IMR-90 (cell line): ENCODE measurements around the gene CCNA2. TPM values are rescaled to one million over a fixed set of nuclear protein-coding genes. Genes with fewer than 3 reads are reported as not detected.

Experiments used
- ATAC-seq: fragments of 200-7000 bp; cut with Tn5 transposase; 2 replicates; pipeline ENCODE4 v1.9.1; 2020; ENCODE audit warnings: low read depth, mild to moderate bottlenecking, moderate library complexity
- BruUV-seq: library from RNA; stranded (reverse); fragments of 400-500 nt; replicated peaks from 2 replicates; lab custom pipeline; 2021; lab: Mats Ljungman, UMichigan
- CTCF ChIA-PET: fragments of 300-600 bp; formaldehyde crosslinking; extraction: SDS; loops from one replicate; lab custom pipeline; 2021; ENCODE audit warnings: antibody characterized with exemption; lab: Yijun Ruan, JAX
- POLR2A ChIA-PET: fragments of 300-600 bp; sonication (Branson Sonifier 250); formaldehyde crosslinking; loops from one replicate; lab custom pipeline; 2022; ENCODE audit warnings: antibody characterized with exemption; ENCODE audit not compliant: unreplicated experiment; lab: Charles Lee
- DNase-seq: peaks from one replicate; pipeline ENCODE4 v3.0.0; 2013
- H2AFZ ChIP-seq: replicated peaks from 2 replicates; pipeline ENCODE3; 2013; ENCODE audit warnings: low read length, mild to moderate bottlenecking; ENCODE audit not compliant: poor library complexity
- H2AK5ac ChIP-seq: 2 replicates; pipeline ENCODE4 v1.6.1; 2013; ENCODE audit warnings: low read depth, low read length, inconsistent platforms
- H2AK9ac ChIP-seq: replicated peaks from 2 replicates; pipeline ENCODE3; 2013; ENCODE audit warnings: mild to moderate bottlenecking, low read depth, low read length, moderate library complexity; ENCODE audit not compliant: poor library complexity
- H2BK120ac ChIP-seq: 2 replicates; pipeline ENCODE4 v1.6.1; 2013; ENCODE audit warnings: low read depth, low read length, inconsistent platforms
- H2BK15ac ChIP-seq: 3 replicates; pipeline ENCODE4 v1.6.1; 2013; ENCODE audit warnings: low read depth, low read length, inconsistent platforms
- H2BK20ac ChIP-seq: 2 replicates; pipeline ENCODE4 v1.6.1; 2013; ENCODE audit warnings: low read depth, mild to moderate bottlenecking, inconsistent platforms, low read length, moderate library complexity
- H2BK5ac ChIP-seq: 2 replicates; pipeline ENCODE4 v1.6.1; 2013; ENCODE audit warnings: mild to moderate bottlenecking, low read depth, low read length, inconsistent platforms; ENCODE audit not compliant: poor library complexity, severe bottlenecking
- H3K14ac ChIP-seq: replicated peaks from 2 replicates; pipeline ENCODE4 v1.6.1; 2013; ENCODE audit warnings: low read depth, low read length, inconsistent platforms
- H3K18ac ChIP-seq: 2 replicates; pipeline ENCODE4 v1.6.1; 2013; ENCODE audit warnings: low read depth, low read length, control low read depth
- H3K23ac ChIP-seq: 2 replicates; pipeline ENCODE4 v1.6.1; 2013; ENCODE audit warnings: low read depth, low read length, inconsistent platforms
- H3K27ac ChIP-seq: 2 replicates; pipeline ENCODE4 v1.5.1; 2013; ENCODE audit warnings: mild to moderate bottlenecking, control low read depth, low read length; ENCODE audit not compliant: insufficient read depth
- H3K27me3 ChIP-seq: 2 replicates; pipeline ENCODE4 v1.6.1; 2013; ENCODE audit warnings: low read length; ENCODE audit not compliant: control insufficient read depth, insufficient read depth
- H3K36me3 ChIP-seq: 2 replicates; pipeline ENCODE4 v1.6.1; 2013; ENCODE audit warnings: low read length, mixed read lengths; ENCODE audit not compliant: control insufficient read depth, insufficient read depth
- H3K4ac ChIP-seq: 2 replicates; pipeline ENCODE4 v1.6.1; 2013; ENCODE audit warnings: low read depth, low read length, inconsistent platforms
- H3K4me1 ChIP-seq: 2 replicates; pipeline ENCODE4 v1.6.1; 2013; ENCODE audit warnings: low read length, mixed read lengths; ENCODE audit not compliant: control insufficient read depth, insufficient read depth
- H3K4me2 ChIP-seq: 2 replicates; pipeline ENCODE4 v1.6.1; 2013; ENCODE audit warnings: low read depth, mild to moderate bottlenecking, control low read depth, low read length, moderate library complexity
- H3K4me3 ChIP-seq: 2 replicates; pipeline ENCODE4 v1.5.1; 2013; ENCODE audit warnings: low read depth, mild to moderate bottlenecking, control low read depth, low read length, moderate library complexity; ENCODE audit not compliant: insufficient read depth
- H3K56ac ChIP-seq: 2 replicates; pipeline ENCODE4 v1.6.1; 2013; ENCODE audit warnings: low read length, inconsistent platforms; ENCODE audit not compliant: insufficient read depth; ENCODE audit errors: extremely low read depth
- H3K79me1 ChIP-seq, 2 experiments: 2 replicates each; pipeline ENCODE4 v1.6.1; 2013; ENCODE audit warnings: low read length in 2 of 2, inconsistent platforms in 1 of 2, low read depth in 1 of 2
- H3K9ac ChIP-seq: 2 replicates; pipeline ENCODE4 v1.6.1; 2013; ENCODE audit warnings: low read depth, low read length, control low read depth
- H3K9me1 ChIP-seq: 2 replicates; pipeline ENCODE4 v1.6.1; 2013; ENCODE audit warnings: low read length, inconsistent platforms; ENCODE audit not compliant: insufficient read depth
- H3K9me3 ChIP-seq: 2 replicates; pipeline ENCODE4 v1.6.1; 2013; ENCODE audit warnings: low read length; ENCODE audit not compliant: control insufficient read depth, insufficient read depth
- H4K20me1 ChIP-seq: 2 replicates; pipeline ENCODE4 v1.6.1; 2013; ENCODE audit warnings: low read length, inconsistent platforms; ENCODE audit not compliant: insufficient read depth
- H4K5ac ChIP-seq: 2 replicates; pipeline ENCODE4 v1.6.1; 2013; ENCODE audit warnings: mild to moderate bottlenecking, low read depth, low read length, control low read depth
- H4K8ac ChIP-seq, 2 experiments: 2 replicates each; pipeline ENCODE4 v1.6.1; 2013; ENCODE audit warnings: low read depth in 2 of 2, low read length in 2 of 2, control low read depth in 1 of 2, inconsistent platforms in 1 of 2
- H4K91ac ChIP-seq: 2 replicates; pipeline ENCODE4 v1.6.1; 2013; ENCODE audit warnings: low read depth, low read length, inconsistent platforms; ENCODE audit not compliant: insufficient read depth
- BHLHE40 ChIP-seq: fragments of 150-350 bp; IDR thresholded peaks from 2 replicates; pipeline ENCODE4 v1.6.1; 2016; ENCODE audit warnings: mild to moderate bottlenecking, low read depth, low read length
- CEBPB ChIP-seq: IDR thresholded peaks from 2 replicates; pipeline ENCODE4 v1.6.1; 2012; ENCODE audit warnings: low read depth, low read length, improper control_type of control experiment
- CHD1 ChIP-seq: IDR thresholded peaks from 2 replicates; pipeline ENCODE4 v1.6.1; 2012; ENCODE audit warnings: low read depth, low read length, improper control_type of control experiment
- ELK1 ChIP-seq: fragments of 150-350 bp; IDR thresholded peaks from 2 replicates; pipeline ENCODE4 v1.6.1; 2016; ENCODE audit warnings: low read depth, mild to moderate bottlenecking, low read length, moderate library complexity, borderline replicate concordance
- FOS ChIP-seq: fragments of 150-350 bp; IDR thresholded peaks from 2 replicates; pipeline ENCODE4 v1.6.1; 2016; ENCODE audit warnings: low read depth, low read length
- MAFK ChIP-seq: IDR thresholded peaks from 2 replicates; pipeline ENCODE4 v1.6.1; 2012; ENCODE audit warnings: low read depth, low read length, improper control_type of control experiment
- MAZ ChIP-seq: IDR thresholded peaks from 2 replicates; pipeline ENCODE4 v1.6.1; 2012; ENCODE audit warnings: low read depth, mild to moderate bottlenecking, low read length, improper control_type of control experiment, moderate library complexity, borderline replicate concordance
- MXI1 ChIP-seq: IDR thresholded peaks from 2 replicates; pipeline ENCODE4 v1.6.1; 2012; ENCODE audit warnings: low read depth, mild to moderate bottlenecking, low read length, moderate library complexity, borderline replicate concordance
- NFE2L2 ChIP-seq: fragments of 150-350 bp; IDR thresholded peaks from 2 replicates; pipeline ENCODE4 v1.6.1; 2016; ENCODE audit warnings: low read depth, mild to moderate bottlenecking, low read length
- POLR2A ChIP-seq: IDR thresholded peaks from 2 replicates; pipeline ENCODE4 v1.6.1; 2012; ENCODE audit warnings: mild to moderate bottlenecking, low read depth, low read length
- RAD21 ChIP-seq: IDR thresholded peaks from 2 replicates; pipeline ENCODE4 v1.6.1; 2012; ENCODE audit warnings: low read length, improper control_type of control experiment
- RCOR1 ChIP-seq: IDR thresholded peaks from 2 replicates; pipeline ENCODE4 v1.6.1; 2012; ENCODE audit warnings: mild to moderate bottlenecking, low read length, improper control_type of control experiment; ENCODE audit not compliant: insufficient replicate concordance
- RFX5 ChIP-seq: IDR thresholded peaks from 2 replicates; pipeline ENCODE4 v1.8.0; 2012; ENCODE audit warnings: low read depth, mild to moderate bottlenecking, low read length, moderate library complexity
- USF2 ChIP-seq: fragments of 150-350 bp; IDR thresholded peaks from 2 replicates; pipeline ENCODE4 v1.6.1; 2017; ENCODE audit warnings: mild to moderate bottlenecking, antibody characterized with exemption, low read length, low read depth
- WGBS, 2 experiments: methylation state at CpG; one replicate each; pipeline versions ENCODE4 v1.1.5 to v1.1.7; 2013; ENCODE audit warnings: missing lambda C conversion rate in 2 of 2; ENCODE audit not compliant: insufficient read length in 1 of 2; ENCODE audit errors: extremely low coverage in 2 of 2; 5-methylcytosine and 5-hydroxymethylcytosine counted together
- dilution Hi-C: fragments of 300-500 bp; cut with HindIII; formaldehyde crosslinking; loops from one replicate; pipeline ENCODE4 v1.14.3; 2018; ENCODE audit warnings: low sequenced_read_pairs; ENCODE audit not compliant: unreplicated experiment
- in situ Hi-C: fragments of 300-500 bp; cut with MboI; formaldehyde crosslinking; loops from 3 replicates; pipeline ENCODE4 v1.14.3; 2019; ENCODE audit warnings: low sequenced_read_pairs, inconsistent platforms, mixed read lengths
- intact Hi-C: fragments of 100-400 bp; cut with micrococcal nuclease; formaldehyde crosslinking; loops from 2 replicates; pipeline ENCODE4 v1.10.0; 2022
- polyA plus RNA-seq, 3 experiments: library from polyadenylated mRNA; depleted of rRNA; stranded (reverse); fragments of >200 nt; gene quantifications; 2 replicates each; pipeline ENCODE4 v1.2.3, GENCODE V29; 2012; ENCODE audit warnings: low replicate concordance in 1 of 3
- total RNA-seq: library from RNA; depleted of rRNA; stranded (reverse); fragments of >200 nt; gene quantifications from 2 replicates; pipeline ENCODE4 v1.2.3, GENCODE V29; 2012
- TF ChIP-seq, protein P1 (sequence below): conservative IDR thresholded peaks from 2 replicates; pipeline ENCODE4 v1.5.1; 2012; ENCODE audit warnings: mild to moderate bottlenecking, low read depth, low read length, improper control_type of control experiment

CCNA2 gene
- total and polyA plus RNA-seq, 2 of the 4 experiments (the other 2 are of a cell fraction), result 22.8 to 54.3 TPM

GRCh38 chr4:121789455-121789854, 34.2 kb downstream of the CCNA2 start:
- no CpG with 5 or more reads among the region's 1 CpG for WGBS, 2 experiments

More at GRCh38 chr4:121789455-121789854, 34.2 kb downstream of the CCNA2 start:
- Histone ChIP-seq H3K4me1 (peaks cover 24% of the 10 kb centered on the region), H2AK9ac (no peak overlapping the region), H3K23ac (peak overlapping the region; percentile 28; the same call in 1 of the 2 replicates), H2AFZ (peak overlapping the region; percentile 72), H2AK5ac (peak overlapping the region; percentile 98), H2BK120ac (peak overlapping the region; percentile 99), H4K91ac (peak overlapping the region; percentile 96), H3K18ac (peak overlapping the region; percentile 100), H2BK20ac (peak overlapping the region; percentile 95), H3K9me1 (peaks cover 17% of the 10 kb centered on the region), H2BK5ac (peak overlapping the region; percentile 98), H3K4me3 (no peak overlapping the region), H3K9ac (peak overlapping the region; percentile 9; the same call in 1 of the 2 replicates), H3K14ac (peak overlapping the region; percentile 88), H2BK15ac (peak overlapping the region; percentile 99; the same call in 2 of the 3 replicates), H3K56ac (peak overlapping the region; percentile 71; the same call in 1 of the 2 replicates), H4K8ac (peak overlapping the region; percentile 87 to 91), H3K9me3 (peaks cover under 1% of the 10 kb centered on the region; the same call in 1 of the 2 replicates), H4K5ac (peak overlapping the region; percentile 97), H3K4me2 (0 out of 2 replicates have a peak overlapping the region, but pooled peaks have one; percentile 26), H3K36me3 (no peaks in the 10 kb centered on the region), H3K4ac (peak overlapping the region; percentile 93), H3K27ac (peak overlapping the region; percentile 96), H3K27me3 (no peaks in the 10 kb centered on the region), H4K20me1 (no peaks in the 10 kb centered on the region), H3K79me1 (peaks cover 0 to 21% of the 10 kb centered on the region in 2 experiments; a peak in 2 of 4 replicates)
- ChIA-PET CTCF (interaction anchor here (0.9 kb wide), 1 partner anchor 29 kb away, joined by 3 read pairs; no protein-coding TSS in a partner anchor), POLR2A (interaction anchor here (0.6 to 1.3 kb wide), 2 partner anchors 30 to 78 kb away, joined by 3 to 4 read pairs; no protein-coding TSS in a partner anchor)
- ATAC-seq (no peak), DNase-seq (peak; percentile 41)
- in situ Hi-C loops, result no loop called here
- BruUV-seq, result no TSS peak
- intact Hi-C loops, result no loop called here
- TF ChIP-seq, protein P1, sequence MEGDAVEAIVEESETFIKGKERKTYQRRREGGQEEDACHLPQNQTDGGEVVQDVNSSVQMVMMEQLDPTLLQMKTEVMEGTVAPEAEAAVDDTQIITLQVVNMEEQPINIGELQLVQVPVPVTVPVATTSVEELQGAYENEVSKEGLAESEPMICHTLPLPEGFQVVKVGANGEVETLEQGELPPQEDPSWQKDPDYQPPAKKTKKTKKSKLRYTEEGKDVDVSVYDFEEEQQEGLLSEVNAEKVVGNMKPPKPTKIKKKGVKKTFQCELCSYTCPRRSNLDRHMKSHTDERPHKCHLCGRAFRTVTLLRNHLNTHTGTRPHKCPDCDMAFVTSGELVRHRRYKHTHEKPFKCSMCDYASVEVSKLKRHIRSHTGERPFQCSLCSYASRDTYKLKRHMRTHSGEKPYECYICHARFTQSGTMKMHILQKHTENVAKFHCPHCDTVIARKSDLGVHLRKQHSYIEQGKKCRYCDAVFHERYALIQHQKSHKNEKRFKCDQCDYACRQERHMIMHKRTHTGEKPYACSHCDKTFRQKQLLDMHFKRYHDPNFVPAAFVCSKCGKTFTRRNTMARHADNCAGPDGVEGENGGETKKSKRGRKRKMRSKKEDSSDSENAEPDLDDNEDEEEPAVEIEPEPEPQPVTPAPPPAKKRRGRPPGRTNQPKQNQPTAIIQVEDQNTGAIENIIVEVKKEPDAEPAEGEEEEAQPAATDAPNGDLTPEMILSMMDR, result no peak
- no peak for TF ChIP-seq BHLHE40
- TF ChIP-seq RCOR1, result no peak
- TF ChIP-seq NFE2L2, result no peak
- TF ChIP-seq RFX5, result no peak
- no peak for TF ChIP-seq FOS
- TF ChIP-seq CEBPB, result no peak
- TF ChIP-seq MAZ, result no peak
- TF ChIP-seq RAD21, result no peak
- TF ChIP-seq ELK1, result no peak
- TF ChIP-seq MAFK, result no peak
- TF ChIP-seq POLR2A, result no peak
- no peak for TF ChIP-seq MXI1
- TF ChIP-seq CHD1, result no peak
- no peak for TF ChIP-seq USF2
- dilution Hi-C loops, result no loop called here
